HepG2 (cell line): ENCODE results near the gene B4GALT2. TPM values are rescaled to one million over a fixed set of nuclear protein-coding genes. Genes with fewer than 3 reads are reported as not detected.
A peak's percentile ranks its signal among the peaks of the same experiment; 100 is the strongest.

Experiments used
- ATAC-seq: fragments of 200-7000 bp; cut with Tn5 transposase; 3 replicates; pipeline ENCODE4 v1.9.1; 2020; ENCODE audit warnings: mild to moderate bottlenecking, moderate library complexity
- BruUV-seq: library from RNA; stranded (reverse); fragments of 400-500 nt; replicated peaks from 2 replicates; lab custom pipeline; 2021; lab: Mats Ljungman, UMichigan
- CTCF ChIA-PET: fragments of 300-600 bp; formaldehyde crosslinking; extraction: SDS; loops from one replicate; lab custom pipeline; 2021; ENCODE audit warnings: low total read pairs, inconsistent platforms, low intra/inter-chr PET ratio; lab: Yijun Ruan, JAX
- POLR2A ChIA-PET: fragments of 350-600 bp; sonication (Branson Sonifier 250); formaldehyde crosslinking; loops from one replicate; lab custom pipeline; 2020; ENCODE audit warnings: antibody characterized with exemption, inconsistent platforms; lab: Yijun Ruan, JAX
- DNase-seq: peaks from one replicate; pipeline ENCODE4 v3.0.0-alpha.2; 2015; ENCODE audit warnings: low spot score
- FAIRE-seq: peaks from 3 replicates; lab custom pipeline; 2011; peaks lifted over from hg19 to GRCh38; lab: Jason Lieb, UNC
- H2AFZ ChIP-seq: one replicate; pipeline ENCODE4 v1.6.1; 2011; ENCODE audit warnings: low read length, inconsistent platforms
- H3K27ac ChIP-seq: fragments of 300-600 bp; 3 replicates; pipeline ENCODE4 v1.8.0; 2011; ENCODE audit warnings: mixed run types, mild to moderate bottlenecking, mixed read lengths, low read length, inconsistent platforms; ENCODE audit not compliant: insufficient read depth; ENCODE audit errors: extremely low read length
- H3K27me3 ChIP-seq, 2 experiments: fragments of 200-600 bp in 1 of 2; 2 replicates in 1 of 2; 3 replicates in 1 of 2; pipeline versions ENCODE4 v1.6.0 to v1.8.0; 2011; ENCODE audit warnings: low read length in 2 of 2, mild to moderate bottlenecking in 2 of 2, moderate library complexity in 2 of 2, inconsistent platforms in 1 of 2; ENCODE audit not compliant: insufficient read depth in 2 of 2, control insufficient read depth in 1 of 2
- H3K36me3 ChIP-seq, 2 experiments: fragments of 200-600 bp in 1 of 2; replicated peaks in 1 of 2; 2 replicates in 1 of 2; 3 replicates in 1 of 2; pipeline versions ENCODE4 v1.5.1 to v1.8.0; 2011; ENCODE audit warnings: low read length in 2 of 2, inconsistent platforms in 1 of 2; ENCODE audit not compliant: insufficient read depth in 2 of 2, control insufficient read depth in 1 of 2
- H3K4me1 ChIP-seq: 2 replicates; pipeline ENCODE4 v1.5.1; 2012; ENCODE audit warnings: low read length, inconsistent platforms; ENCODE audit not compliant: insufficient read depth
- H3K4me2 ChIP-seq: 2 replicates; pipeline ENCODE4 v1.6.0; 2011; ENCODE audit warnings: low read depth, low read length, inconsistent platforms
- H3K4me3 ChIP-seq, 3 experiments: fragments of 200-600 bp in 1 of 3; sonication (generic), shearing (Covaris generic) in 1 of 3; replicated peaks in 1 of 3; 2 replicates each; pipeline ENCODE4 v1.5.1; 2011 to 2016; ENCODE audit warnings: low read length in 3 of 3, inconsistent platforms in 2 of 3, low read depth in 2 of 3, mild to moderate bottlenecking in 2 of 3, control low read depth in 1 of 3, mixed read lengths in 1 of 3; ENCODE audit not compliant: insufficient read depth in 1 of 3
- H3K79me2 ChIP-seq: one replicate; pipeline ENCODE4 v1.6.1; 2011; ENCODE audit warnings: low read length, inconsistent platforms; ENCODE audit not compliant: insufficient read depth
- H3K9ac ChIP-seq: 2 replicates; pipeline ENCODE4 v1.6.0; 2011; ENCODE audit warnings: mild to moderate bottlenecking, low read depth, low read length, inconsistent platforms; ENCODE audit not compliant: insufficient read depth
- H3K9me3 ChIP-seq: 2 replicates; pipeline ENCODE4 v1.5.1; 2012; ENCODE audit warnings: mild to moderate bottlenecking, low read length
- H4K20me1 ChIP-seq: 2 replicates; pipeline ENCODE4 v1.6.0; 2011; ENCODE audit warnings: inconsistent platforms, mild to moderate bottlenecking, low read length, moderate library complexity; ENCODE audit not compliant: insufficient read depth
- AGO2 ChIP-seq: fragments of 200-400 bp; formaldehyde crosslinking; optimal IDR thresholded peaks from 2 replicates; pipeline ENCODE3; 2017; ENCODE audit warnings: mild to moderate bottlenecking, low read depth, low read length, moderate library complexity
- CBFB ChIP-seq: sonication (generic); formaldehyde crosslinking; IDR thresholded peaks from 2 replicates; pipeline ENCODE4 v1.4.0; 2020; ENCODE audit warnings: missing genetic modification reagents
- KDM3A ChIP-seq: IDR thresholded peaks from 2 replicates; pipeline ENCODE4 v1.6.1; 2018; ENCODE audit warnings: low read depth, missing compliant biosample characterization
- MAFG ChIP-seq: sonication (generic); formaldehyde crosslinking; IDR thresholded peaks from 2 replicates; pipeline ENCODE4 v1.5.1; 2020; ENCODE audit warnings: mild to moderate bottlenecking, missing genetic modification reagents
- MTA1 ChIP-seq: sonication (generic); formaldehyde crosslinking; IDR thresholded peaks from 2 replicates; pipeline ENCODE4 v1.4.0; 2020; ENCODE audit warnings: missing genetic modification reagents, mild to moderate bottlenecking, borderline replicate concordance
- POLR2G ChIP-seq: fragments of 200-400 bp; formaldehyde crosslinking; IDR thresholded peaks from 2 replicates; pipeline ENCODE4 v1.6.1; 2018; ENCODE audit warnings: mild to moderate bottlenecking, low read depth, low read length, moderate library complexity
- TAF1 ChIP-seq: sonication (generic); formaldehyde crosslinking; IDR thresholded peaks from 2 replicates; pipeline ENCODE4 v1.4.0; 2020; ENCODE audit warnings: missing genetic modification reagents
- ZNF17 ChIP-seq: sonication (generic); formaldehyde crosslinking; IDR thresholded peaks from 2 replicates; pipeline ENCODE4 v1.5.0; 2020; ENCODE audit warnings: mild to moderate bottlenecking, missing genetic modification reagents
- ZNF225 ChIP-seq: sonication (generic); formaldehyde crosslinking; IDR thresholded peaks from 2 replicates; pipeline ENCODE4 v1.4.0; 2020; ENCODE audit warnings: mild to moderate bottlenecking, missing genetic modification reagents
- ZNF367 ChIP-seq: sonication (generic); formaldehyde crosslinking; IDR thresholded peaks from 2 replicates; pipeline ENCODE4 v1.4.0; 2020; ENCODE audit warnings: missing genetic modification reagents, borderline replicate concordance
- ZNF720 ChIP-seq: sonication (generic); formaldehyde crosslinking; IDR thresholded peaks from 2 replicates; pipeline ENCODE4 v1.4.0; 2020; ENCODE audit warnings: missing genetic modification reagents
- WGBS: methylation state at CpG from one replicate; pipeline ENCODE4 v1.1.6; 2017; ENCODE audit warnings: low lambda C conversion rate; 5-methylcytosine and 5-hydroxymethylcytosine counted together
- in situ Hi-C: cut with HindIII; loops from 2 replicates; pipeline ENCODE4 v1.10.0; 2017; ENCODE audit warnings: low pct_unique_long_range_greater_than_20kb; ENCODE audit not compliant: extremely low pct_ligation_motif_present
- intact Hi-C: fragments of 100-400 bp; cut with micrococcal nuclease; formaldehyde crosslinking; loops from one replicate; pipeline ENCODE4 v1.10.0; 2022; ENCODE audit not compliant: unreplicated experiment
- polyA plus RNA-seq, 8 experiments: library from polyadenylated mRNA; depleted of rRNA in 3 of 8; stranded (reverse) in 7 of 8; unstranded in 1 of 8; fragments of >200 nt; fragmentation: Illumina TruSeq in 4 of 8; extraction: Trizol in 4 of 8; gene quantifications; 2 replicates each; pipeline versions ENCODE4 v1.2.1 to v1.2.3, GENCODE V29; 2011 to 2016; ENCODE audit warnings: low read depth in 4 of 8, missing spikeins in 1 of 8, mixed read lengths in 1 of 8; ENCODE audit not compliant: insufficient read depth in 1 of 8
- total RNA-seq, 5 experiments: library from RNA; depleted of rRNA; stranded (reverse); fragments of >200 nt; fragmentation: Illumina TruSeq; extraction: Trizol; gene quantifications; 2 replicates each; pipeline ENCODE4 v1.2.3, GENCODE V29; 2016; ENCODE audit warnings: low read depth in 1 of 5
- TF ChIP-seq, protein P1 (sequence below): sonication (generic); formaldehyde crosslinking; IDR thresholded peaks from 2 replicates; pipeline ENCODE4 v1.8.0; 2022; ENCODE audit warnings: mild to moderate bottlenecking, missing genetic modification reagents, moderate library complexity
- TF ChIP-seq, protein P2 (sequence below): sonication (generic); formaldehyde crosslinking; IDR thresholded peaks from 2 replicates; pipeline ENCODE4 v1.5.1; 2020; ENCODE audit warnings: missing genetic modification reagents, mild to moderate bottlenecking, borderline replicate concordance
- TF ChIP-seq, protein P3 (sequence below), 2 experiments: sonication (generic) in 1 of 2; formaldehyde crosslinking in 1 of 2; IDR thresholded peaks; 2 replicates each; pipeline versions ENCODE4 v1.5.1 to v1.6.1; 2011 to 2020; ENCODE audit warnings: borderline replicate concordance in 1 of 2, low read depth in 1 of 2, low read length in 1 of 2, mild to moderate bottlenecking in 1 of 2, missing genetic modification reagents in 1 of 2, moderate library complexity in 1 of 2

Gene B4GALT2
- total and polyA plus RNA-seq, 2 of the 13 experiments (the other 11 are each of a cell fraction or from before 2014, with no cell fraction given), result 41.9 to 78.0 TPM

DNA sequence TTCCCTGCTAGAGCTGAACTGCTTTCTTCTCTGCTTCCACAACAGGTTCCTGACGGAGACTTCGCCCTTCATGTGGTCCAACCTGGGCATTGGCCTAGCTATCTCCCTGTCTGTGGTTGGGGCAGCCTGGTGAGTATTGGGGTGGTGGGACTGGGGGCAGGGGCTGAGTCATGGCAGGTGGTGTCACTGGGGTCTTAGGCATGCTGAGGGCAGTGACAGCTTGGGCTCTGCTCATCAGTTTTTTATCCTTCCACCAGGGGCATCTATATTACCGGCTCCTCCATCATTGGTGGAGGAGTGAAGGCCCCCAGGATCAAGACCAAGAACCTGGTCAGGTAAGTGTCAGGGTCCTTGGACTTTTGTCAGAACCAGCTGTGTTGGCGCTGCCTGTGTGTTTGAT lies 3.0 kb upstream of the B4GALT2 start:
- 81% methylated on average over 4 of the region's 4 CpGs for WGBS

DNA sequence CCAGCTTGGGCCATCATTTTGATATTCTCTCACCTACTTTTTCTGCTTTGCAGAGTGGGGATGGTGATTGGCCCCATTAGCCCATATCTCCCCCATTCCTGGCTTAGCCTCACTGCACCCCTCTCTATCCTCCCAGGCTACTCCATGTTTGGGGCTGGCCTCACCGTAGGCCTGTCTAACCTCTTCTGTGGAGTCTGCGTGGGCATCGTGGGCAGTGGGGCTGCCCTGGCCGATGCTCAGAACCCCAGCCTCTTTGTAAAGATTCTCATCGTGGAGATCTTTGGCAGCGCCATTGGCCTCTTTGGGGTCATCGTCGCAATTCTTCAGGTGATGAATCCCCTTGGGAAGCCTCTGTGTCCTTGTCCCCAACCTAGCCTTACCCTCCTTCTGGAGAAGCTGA lies 2.1 kb upstream of the B4GALT2 start:
- no peak for DNase-seq
- ATAC-seq, result no peak
- Histone ChIP-seq H3K9me3 (no peaks in the 10 kb centered on the region), H4K20me1 (peaks cover 4% of the 10 kb centered on the region; the same call in 1 of the 2 replicates), H3K36me3 (peaks cover 5 to 16% of the 10 kb centered on the region in 2 experiments), H3K4me2 (0 out of 2 replicates have a peak overlapping the region, but pooled peaks have one; percentile 9), H3K27me3 (no peaks in the 10 kb centered on the region), H3K4me1 (peaks cover 63% of the 10 kb centered on the region), H3K4me3 (no peak overlapping the region), H2AFZ (no peak overlapping the region), H3K79me2 (peaks cover 47% of the 10 kb centered on the region), H3K27ac (no peak overlapping the region), H3K9ac (no peak overlapping the region)
- WGBS, result 100% methylated on average over 8 of the region's 8 CpGs
- ChIA-PET CTCF (no interaction called here), POLR2A (interaction anchor here (1.1 to 2.4 kb wide), 3 partner anchors 11 to 91 kb away, joined by 3 to 32 read pairs (median 11); partner anchors contain the start of gene SLC6A9)
- FAIRE-seq, result no peak
- TF ChIP-seq ZNF225 (CRISPR knock-in tag), result no peak
- no peak for TF ChIP-seq ZNF720 (CRISPR knock-in tag)
- no peak for TF ChIP-seq CBFB
- no peak for TF ChIP-seq KDM3A (CRISPR knock-in tag)
- TF ChIP-seq ZNF367 (CRISPR knock-in tag), result 0 out of 2 replicates have a peak, but pooled peaks have one; percentile 19
- TF ChIP-seq, protein P1, sequence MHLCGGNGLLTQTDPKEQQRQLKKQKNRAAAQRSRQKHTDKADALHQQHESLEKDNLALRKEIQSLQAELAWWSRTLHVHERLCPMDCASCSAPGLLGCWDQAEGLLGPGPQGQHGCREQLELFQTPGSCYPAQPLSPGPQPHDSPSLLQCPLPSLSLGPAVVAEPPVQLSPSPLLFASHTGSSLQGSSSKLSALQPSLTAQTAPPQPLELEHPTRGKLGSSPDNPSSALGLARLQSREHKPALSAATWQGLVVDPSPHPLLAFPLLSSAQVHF, result no peak
- no peak for TF ChIP-seq AGO2
- TF ChIP-seq, protein P2, sequence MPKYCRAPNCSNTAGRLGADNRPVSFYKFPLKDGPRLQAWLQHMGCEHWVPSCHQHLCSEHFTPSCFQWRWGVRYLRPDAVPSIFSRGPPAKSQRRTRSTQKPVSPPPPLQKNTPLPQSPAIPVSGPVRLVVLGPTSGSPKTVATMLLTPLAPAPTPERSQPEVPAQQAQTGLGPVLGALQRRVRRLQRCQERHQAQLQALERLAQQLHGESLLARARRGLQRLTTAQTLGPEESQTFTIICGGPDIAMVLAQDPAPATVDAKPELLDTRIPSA, result no peak
- no peak for TF ChIP-seq MTA1 (CRISPR knock-in tag)
- TF ChIP-seq MAFG, result no peak
- TF ChIP-seq ZNF17 (CRISPR knock-in tag), result no peak
- TF ChIP-seq, protein P3, sequence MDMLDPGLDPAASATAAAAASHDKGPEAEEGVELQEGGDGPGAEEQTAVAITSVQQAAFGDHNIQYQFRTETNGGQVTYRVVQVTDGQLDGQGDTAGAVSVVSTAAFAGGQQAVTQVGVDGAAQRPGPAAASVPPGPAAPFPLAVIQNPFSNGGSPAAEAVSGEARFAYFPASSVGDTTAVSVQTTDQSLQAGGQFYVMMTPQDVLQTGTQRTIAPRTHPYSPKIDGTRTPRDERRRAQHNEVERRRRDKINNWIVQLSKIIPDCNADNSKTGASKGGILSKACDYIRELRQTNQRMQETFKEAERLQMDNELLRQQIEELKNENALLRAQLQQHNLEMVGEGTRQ (IDR thresholded peaks at IDR 0.05; ENCODE audit: low read depth, low read length), result no peak
- TF ChIP-seq, protein P3 (CRISPR knock-in tag; IDR thresholded peaks at IDR 0.05; ENCODE audit: borderline replicate concordance), result 0 out of 2 replicates have a peak, but pooled peaks have one; percentile 20
- BruUV-seq, result no TSS peak
- intact Hi-C loops (no loop called here), in situ Hi-C loops (no loop called here)

More for the DNA sequence above, 3.0 kb upstream of the B4GALT2 start:
- Histone ChIP-seq H4K20me1 (peaks cover 4% of the 10 kb centered on the region; the same call in 1 of the 2 replicates), H3K36me3 (peaks cover 3 to 14% of the 10 kb centered on the region in 2 experiments), H3K4me2 (peak overlapping the region; percentile 99), H2AFZ (no peak overlapping the region), H3K79me2 (peaks cover 39% of the 10 kb centered on the region), H3K27me3 (no peaks in the 10 kb centered on the region), H3K9ac (peak overlapping the region; percentile 86), H3K4me1 (peaks cover 58% of the 10 kb centered on the region), H3K9me3 (no peaks in the 10 kb centered on the region), H3K27ac (peak overlapping the region; percentile 75), H3K4me3 (peak overlapping the region; percentile 95 to 96 (median 95))
- FAIRE-seq (no peak), DNase-seq (no peak), ATAC-seq (no peak)
- BruUV-seq, result no TSS peak
- TF ChIP-seq POLR2G, result peak; percentile 13; the same call in 1 of the 2 replicates
- no peak for TF ChIP-seq TAF1 (CRISPR knock-in tag)
- POLR2A ChIA-PET, result interaction anchor here (1.2 to 4.1 kb wide), 5 partner anchors 11 to 56 kb away, joined by 3 to 20 read pairs (median 10); partner anchors contain the start of genes IPO13 and SLC6A9
- CTCF ChIA-PET, result no interaction called here
- in situ Hi-C loops, result no loop called here
- intact Hi-C loops, result no loop called here
